NCI-H2107 treated with DMSO at 0.1 percent for 48 hours (cell line): Measurements from ENCODE around the gene HDDC3.
"Not testable (repeated sequence)": the region's sequence is repeated elsewhere in the genome, so short reads cannot be mapped to it uniquely, and the experiment has no call there.

Source experiments
- DNase-seq: peaks from one replicate; lab custom pipeline; 2025; ENCODE audit not compliant: unreplicated experiment; lab: John Stamatoyannopoulos, UW

HDDC3 gene

DNA sequence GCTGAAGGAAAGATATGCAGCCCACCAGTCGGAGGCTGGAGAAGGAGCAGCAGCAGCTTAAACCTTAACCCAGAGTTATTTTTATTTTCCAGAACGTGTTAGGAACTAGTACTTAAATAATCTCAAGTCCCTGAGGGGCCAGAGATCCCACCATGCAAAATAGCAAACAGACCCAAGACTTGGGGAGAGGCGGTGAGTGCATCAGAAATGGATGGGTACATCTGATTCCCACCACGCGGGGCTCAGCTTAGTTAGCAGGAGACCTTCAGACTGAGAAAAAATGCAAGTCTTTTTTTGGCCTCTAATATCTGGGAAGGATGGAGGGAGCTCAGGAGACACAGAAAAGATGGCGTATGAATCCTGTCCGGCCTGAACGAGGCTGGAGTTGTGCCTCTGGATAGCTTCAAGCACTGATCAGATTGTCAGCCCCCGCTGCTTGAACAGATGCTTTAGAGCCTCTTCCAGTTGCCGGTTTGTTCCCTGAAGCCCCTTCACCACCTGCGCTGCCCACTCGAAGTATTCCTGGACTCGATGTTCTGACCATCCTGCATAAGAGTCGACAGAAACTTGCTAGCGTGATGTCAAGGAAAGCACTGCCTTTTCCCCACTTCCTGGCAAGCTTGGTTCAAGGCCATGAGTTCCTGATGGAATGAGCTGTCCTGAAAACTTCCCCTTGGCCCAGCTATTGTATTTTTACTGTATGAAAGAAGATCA lies 1.3 kb downstream of the HDDC3 start:
- DNase-seq = no peak

DNA sequence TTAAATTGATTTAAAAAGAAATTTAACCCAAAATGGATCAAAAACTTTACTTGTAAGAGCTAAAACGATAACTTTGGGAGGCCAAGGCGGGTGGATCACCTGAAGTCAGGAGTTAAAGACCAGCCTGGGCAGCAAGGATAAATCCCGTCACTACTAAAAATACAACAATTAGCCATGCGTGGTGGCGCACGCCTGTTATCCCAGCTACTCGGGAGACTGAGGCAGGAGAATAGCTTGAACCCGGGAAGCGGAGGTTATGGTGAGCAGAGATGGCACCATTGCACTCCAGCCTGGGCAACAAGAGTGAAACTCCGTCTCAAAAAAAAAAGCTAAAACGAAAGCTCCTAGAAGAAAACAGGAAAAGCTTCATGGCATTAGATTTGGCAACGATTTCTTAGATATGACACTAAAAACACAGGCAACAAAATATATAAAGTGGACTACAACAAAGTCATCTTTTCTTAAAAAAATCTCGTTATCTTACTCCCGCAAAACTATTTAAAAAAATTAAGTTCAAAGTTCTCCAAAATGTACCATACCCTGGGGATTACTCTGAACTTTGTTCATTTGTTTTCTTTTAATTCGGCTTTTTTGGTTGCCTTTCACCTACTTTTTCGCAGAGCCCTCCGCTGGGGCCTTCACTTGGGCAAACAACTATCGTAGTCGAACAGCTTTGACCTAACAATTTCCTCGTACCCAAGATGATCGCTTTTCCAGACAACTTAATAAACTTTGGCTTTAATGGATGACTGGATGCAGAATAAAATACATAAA lies 2.9 kb downstream of the HDDC3 start:
- no peak for DNase-seq

DNA sequence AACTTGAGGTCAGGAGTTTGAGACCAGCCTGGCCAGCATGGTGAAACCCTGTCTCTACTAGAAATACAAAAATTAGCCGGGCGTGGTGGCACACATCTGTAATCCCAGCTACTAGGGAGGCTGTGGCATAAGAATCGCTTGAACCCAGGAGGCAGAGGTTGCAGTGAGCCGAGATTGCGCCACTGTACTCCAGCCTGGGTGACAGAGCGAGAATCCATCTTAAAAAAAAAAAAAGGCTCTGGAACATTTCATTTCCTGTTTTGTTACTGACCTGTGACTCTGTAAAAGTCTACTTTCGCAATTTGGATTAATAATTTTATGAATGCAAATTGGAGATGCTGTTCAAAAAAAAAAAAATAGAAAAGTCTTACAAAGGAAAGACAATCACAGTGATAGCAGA lies 4.2 kb downstream of the HDDC3 start:
- DNase-seq = not testable (repeated sequence)

DNA sequence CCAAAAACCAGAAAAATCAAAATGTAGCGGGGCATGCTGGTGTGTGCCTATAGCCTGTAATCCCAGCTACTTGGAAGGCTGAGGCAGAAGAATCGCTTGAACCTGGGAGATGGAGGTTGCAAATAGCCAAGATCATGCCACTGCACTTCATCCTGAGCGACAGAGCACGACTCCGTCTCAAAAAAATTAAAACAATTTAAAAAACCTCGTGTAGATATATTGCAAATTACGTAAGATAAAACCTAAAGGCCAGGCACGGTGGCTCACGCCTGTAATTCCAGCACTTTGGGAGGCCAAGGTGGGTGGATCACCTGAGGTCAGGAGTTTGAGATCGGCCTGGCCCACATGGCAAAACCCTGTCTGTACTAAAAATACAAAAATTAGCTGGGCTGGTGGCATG lies 5.6 kb downstream of the HDDC3 start:
- DNase-seq = not testable (repeated sequence)

DNA sequence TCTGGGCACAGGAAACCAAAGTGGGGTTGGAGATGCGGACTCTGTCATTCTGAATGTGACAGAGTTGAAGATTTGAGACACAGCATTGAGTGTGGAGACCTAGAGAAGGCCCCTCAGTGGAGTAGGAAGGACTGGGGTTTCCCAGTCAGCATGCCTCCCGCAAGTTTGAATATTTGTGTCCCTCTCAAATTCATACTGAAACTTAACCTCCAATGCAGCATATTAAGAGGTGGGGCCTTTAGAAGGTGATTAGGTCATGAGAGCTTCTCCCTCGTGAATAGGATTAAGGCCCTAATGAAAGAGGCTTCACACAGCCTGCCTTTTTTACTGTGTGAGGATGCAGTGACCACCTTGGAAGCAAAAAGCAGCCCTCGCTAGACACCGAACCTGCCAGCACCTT lies 8.0 kb downstream of the HDDC3 start:
- DNase-seq = no peak

DNA sequence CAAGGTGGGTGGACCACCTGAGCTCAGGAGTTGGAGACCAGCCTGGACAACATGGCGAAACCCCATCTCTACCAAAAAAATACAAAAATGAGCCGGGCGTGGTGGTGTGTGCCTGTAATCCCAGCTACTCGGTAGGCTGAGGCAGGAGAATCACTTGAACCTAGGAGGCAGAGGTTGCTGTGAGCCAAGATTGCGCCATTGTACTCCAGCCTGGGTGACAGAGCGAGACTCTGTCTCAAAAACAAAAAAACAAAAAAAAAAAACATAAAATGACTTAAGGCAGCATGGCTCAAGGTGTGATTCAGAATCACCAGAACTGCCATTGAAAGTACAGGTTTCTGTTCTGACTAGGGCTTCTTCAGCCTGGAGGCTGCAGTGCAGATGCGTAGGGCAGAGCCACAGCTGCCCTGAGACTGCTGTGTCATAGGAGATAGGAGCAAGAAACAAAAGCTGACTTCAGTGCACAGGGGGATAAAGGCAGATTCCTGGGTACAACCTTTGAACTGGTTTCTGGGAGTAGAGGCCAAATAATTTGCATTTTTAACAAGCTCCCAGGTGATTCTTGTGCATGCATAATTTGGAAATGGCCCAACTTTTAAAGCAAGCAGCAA lies 9.5 kb downstream of the HDDC3 start:
- not testable (repeated sequence) for DNase-seq

DNA sequence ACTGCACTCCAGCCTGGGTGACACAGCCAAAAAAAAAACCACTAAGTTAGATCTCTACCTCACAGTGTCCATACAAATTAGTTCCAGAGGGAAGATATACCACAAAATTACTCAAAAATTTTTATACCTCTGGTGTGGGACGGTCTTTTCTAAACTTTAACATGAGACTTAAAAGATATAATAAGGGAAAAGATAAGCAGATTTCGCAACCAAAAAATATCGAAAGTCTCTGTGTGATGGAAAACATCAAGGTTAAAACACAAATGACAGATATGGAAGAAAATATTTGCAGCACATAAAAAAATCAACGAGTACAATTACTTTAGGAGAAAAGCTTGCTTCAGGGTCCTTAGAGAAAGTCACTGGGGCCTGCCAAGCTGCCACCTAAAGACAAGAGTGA lies 10.5 kb downstream of the HDDC3 start:
- no peak for DNase-seq

DNA sequence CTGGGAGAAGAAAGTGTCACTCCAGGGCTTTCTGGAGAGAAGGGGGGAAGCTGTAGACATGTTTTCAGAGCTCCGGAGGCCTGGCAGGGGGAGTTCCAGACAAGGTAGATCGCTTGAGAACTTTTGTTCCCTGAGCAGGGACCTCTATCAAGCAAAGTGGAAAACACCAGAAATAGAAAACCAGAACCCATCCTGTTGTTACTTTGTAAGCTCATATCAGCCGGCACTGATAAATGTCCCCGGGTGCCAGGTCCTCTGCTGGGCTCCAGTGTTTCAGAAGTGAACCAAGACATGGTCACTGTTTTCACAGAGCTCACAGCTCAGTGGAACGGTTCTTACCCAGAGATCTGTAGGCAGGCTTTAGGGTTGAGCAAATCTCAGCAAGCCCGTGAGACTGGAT lies 13.5 kb downstream of the HDDC3 start:
- no peak for DNase-seq

DNA sequence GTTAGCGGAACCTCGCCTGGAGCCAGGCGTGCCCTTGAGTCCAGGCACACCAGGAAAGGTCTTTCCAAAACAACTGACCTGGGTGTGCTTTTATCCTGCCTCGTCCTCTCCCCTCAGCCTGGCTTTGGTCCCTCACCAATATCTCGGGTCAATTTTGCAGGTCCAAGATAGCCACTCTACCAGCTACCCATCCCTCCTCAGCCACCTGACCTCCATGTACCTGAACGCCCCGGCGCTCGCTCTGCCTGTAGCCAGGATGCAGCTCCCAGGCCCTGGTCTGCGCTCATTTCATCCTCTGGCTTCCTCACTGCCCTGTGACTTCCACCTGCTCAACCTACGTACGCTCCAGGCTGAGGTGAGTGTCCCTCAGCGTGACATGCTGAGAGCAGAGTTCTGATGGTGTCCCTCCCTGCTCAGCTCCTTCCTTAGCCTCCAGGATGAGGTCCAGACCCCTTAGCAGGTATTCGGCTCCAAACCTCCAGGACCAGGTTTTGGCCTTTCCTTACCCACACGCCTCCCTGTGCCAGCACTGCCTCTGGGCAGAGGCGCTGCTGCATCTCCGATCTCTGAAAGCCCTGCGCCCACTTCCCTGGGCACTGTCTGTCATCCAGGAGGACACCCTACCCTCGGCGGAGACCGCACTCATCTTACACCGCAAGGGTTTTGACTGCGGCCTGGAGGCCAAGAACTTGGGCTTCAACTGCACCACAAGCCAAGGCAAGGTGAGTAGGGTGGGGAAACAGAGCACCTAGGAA lies 14.1 kb downstream of the HDDC3 start:
- no peak for DNase-seq

DNA sequence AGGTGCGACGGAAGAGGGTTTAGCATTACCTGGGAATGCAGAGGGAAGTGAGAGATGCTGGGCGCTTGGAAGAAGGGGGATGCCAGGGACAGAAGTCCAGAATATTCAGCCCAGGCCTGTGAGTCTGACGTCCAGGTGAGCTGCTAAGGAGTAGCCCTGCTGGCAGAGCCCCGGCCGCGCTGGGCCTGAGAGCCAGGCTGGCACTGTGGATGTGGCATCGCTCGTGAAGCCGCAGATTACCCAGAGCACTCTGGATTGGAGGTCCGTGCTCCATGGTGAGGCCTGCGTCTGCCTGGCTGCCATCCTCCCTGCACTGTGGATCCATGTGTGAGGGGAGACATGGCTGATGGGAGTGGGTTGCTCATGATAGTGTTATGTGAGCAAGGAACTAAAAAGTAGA lies 14.8 kb downstream of the HDDC3 start:
- no peak for DNase-seq

DNA sequence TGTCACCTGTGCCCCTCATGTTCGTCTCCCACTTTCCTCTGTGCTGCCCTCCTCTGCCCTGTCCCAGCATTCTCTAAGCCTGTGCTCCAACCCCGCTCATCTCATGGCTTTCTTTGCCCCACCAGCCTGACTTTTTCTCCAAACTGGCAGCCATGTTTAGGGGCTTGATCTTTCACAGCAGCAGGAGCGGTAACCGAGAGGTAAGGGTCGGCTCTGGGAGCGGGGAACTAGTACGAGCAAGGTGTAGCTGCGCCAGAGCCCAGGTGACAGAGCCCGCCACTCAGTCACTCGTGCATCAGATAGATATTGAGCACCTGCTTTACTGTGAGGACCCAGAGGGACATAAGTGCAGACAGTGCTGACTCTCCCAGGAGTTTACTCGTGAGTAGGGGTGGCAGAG lies 15.9 kb downstream of the HDDC3 start:
- no peak for DNase-seq

DNA sequence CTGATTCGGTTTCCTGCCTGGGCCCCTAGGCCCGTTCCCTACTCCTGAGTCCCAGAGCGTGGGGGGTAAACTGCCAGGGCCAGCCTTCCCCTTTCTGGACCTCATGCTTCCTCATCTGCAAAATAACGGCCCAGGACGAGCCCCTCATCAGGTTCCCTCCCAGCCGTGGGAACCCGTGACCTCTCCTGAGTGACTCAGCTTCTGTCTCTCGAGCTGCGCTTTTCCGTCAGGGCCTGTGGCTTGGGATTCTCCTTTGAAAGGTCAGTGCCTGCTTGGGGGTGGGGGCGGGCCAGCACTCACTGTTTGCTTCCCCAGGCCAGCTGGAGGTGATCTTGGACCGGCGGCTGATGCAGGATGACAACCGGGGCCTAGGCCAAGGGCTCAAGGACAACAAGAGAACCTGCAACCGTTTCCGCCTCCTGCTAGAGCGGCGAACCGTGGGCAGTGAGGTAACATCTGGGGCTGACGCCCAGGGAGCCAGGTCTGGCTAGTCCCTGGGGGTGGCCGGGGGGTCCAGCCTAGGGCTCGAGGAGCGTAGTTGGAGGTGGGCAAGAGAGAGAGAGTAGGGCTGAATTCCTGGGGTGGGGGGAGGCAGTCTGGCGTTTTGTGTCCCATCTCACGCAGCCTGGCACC lies 16.4 kb downstream of the HDDC3 start:
- no peak for DNase-seq

DNA sequence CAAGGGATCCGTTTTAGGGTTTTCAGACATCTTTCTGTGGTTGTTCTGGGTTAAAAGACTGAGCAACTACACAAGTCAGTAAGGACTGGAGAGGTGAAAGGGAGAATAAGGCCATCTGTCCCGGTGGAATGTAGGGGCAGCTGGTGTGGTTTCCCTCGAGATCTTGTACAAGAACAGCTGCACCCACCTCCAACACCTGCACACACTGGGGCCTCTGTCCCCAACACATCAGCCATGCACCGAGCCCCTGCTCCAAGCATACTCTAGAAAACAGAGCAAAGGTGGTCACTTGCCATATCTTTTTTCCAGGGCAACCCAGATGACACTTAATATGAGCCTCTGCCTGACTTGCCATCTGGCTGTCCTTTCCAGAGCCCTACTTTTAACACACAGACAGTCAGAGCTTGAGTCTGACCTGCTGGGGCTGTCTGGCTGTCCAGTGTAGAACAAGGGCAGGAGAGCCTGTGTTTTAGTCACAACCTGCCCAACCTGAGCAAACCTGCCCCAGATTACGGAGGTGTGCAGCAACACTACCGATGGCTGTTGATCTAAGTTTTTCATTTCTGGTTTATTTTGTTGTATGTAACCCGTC lies 17.0 kb downstream of the HDDC3 start:
- no peak for DNase-seq

DNA sequence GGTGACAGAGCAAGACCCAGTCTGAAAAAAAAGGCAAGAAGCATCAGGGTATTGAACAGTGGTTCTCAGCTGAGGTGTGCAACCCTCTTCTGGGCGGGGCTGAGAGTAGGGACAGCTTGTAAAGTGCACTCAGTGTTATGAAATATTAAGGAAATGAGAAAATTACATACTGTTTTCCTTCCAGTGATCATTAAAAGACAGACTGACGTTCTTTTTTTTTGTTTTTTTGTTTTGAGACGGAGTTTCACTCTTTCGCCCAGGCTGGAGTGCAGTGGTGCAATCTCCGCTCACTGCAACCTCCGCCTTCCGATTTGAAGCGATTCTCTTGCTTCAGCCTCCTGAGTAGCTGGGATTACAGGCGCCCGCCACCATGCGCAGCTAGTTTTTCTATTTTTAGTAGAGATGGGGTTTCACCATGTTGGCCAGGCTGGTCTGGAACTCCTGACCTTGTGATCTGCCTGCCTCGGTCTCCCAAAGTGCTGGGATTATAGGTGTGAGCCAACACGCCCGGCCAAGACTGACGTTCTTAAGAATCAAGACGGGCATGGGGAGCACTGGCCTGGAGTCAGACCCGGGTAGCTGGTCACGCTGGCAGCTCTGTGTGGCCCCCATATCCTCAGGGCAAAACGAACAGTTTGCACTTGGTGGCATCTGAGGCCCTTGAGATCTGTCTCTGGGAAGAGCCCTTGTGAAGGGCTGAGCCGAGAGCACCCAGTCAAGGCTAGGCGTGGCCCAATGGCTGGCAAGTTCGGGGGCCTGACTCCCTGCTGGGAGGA lies 17.9 kb downstream of the HDDC3 start:
- DNase-seq = no peak

DNA sequence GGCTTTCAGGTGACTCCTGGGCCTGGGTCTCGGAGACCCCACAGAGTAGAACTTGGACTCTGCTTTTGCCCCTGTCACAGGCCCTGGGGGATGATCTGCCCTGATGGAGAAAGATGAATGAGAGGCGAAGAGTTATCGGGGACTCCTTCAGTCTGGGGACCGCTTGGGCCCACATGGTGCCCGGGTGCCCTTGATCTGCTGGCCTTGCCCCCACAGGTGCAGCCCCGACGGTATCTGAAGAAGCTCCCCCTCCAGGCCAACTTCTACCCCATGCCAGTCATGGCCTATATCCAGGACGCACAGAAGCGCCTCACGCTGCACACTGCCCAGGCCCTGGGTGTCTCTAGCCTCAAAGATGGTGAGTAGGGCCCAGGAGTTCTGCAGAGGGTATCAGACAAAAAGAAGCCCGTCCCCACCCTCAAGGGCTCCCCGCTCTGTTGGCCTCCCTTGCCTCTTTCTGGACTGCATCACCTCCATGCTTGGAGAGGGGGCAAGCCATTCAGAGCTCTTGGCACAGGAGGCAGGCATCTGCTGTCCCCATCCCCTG lies 18.9 kb downstream of the HDDC3 start:
- DNase-seq = no peak

DNA sequence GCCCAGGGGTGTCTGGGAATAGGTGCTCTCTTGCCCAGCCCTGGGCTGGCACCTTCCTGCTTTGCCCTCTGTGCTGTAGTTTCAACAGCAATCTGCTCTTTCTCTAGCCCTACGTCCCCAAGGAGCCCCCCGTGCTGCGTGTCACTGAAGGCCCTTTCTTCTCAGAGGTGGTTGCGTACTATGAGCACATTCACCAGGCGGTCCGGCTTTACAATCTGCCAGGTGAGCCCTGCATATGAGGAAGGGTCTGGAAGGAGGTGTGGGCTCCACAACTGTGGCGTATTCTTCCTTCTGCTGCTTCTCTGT lies 19.6 kb downstream of the HDDC3 start:
- DNase-seq = no peak

DNA sequence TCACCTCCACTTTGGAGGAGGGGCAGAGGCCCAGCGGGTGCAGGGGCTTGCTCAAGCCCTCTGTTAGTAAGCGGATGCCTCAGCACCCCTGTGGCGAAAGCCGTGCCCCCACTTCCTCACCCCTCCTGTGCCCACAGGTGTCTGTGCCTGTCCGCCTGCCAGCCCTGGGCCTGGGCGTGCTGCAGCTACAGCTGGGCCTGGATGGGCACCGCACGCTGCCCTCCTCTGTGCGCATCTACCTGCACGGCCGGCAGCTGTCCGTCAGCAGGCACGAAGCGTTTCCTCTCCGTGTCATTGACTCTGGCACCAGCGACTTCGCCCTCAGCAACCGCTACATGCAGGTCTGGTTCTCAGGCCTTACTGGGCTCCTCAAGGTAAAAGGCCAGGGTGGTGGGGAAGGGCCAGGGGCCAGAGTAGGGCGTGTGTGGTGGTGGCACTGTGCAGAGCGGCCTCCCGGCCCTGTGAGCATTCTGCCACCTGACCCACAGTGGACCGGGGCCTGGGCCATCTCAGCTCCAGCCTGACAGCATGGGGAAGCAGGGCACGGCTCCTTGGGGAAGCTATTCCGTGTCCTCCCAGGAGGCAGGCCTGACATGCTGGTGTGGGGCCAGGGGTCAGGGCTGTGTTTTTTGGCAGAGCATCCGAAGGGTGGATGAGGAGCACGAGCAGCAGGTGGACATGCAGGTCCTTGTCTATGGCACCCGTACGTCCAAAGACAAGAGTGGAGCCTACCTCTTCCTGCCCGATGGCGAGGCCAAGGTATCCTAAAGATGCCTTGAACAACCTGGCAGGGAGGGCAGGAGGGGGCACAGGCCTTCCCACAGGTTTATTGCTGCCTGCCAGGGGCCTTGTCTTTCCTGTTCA lies 20.2 kb downstream of the HDDC3 start:
- no peak for DNase-seq

DNA sequence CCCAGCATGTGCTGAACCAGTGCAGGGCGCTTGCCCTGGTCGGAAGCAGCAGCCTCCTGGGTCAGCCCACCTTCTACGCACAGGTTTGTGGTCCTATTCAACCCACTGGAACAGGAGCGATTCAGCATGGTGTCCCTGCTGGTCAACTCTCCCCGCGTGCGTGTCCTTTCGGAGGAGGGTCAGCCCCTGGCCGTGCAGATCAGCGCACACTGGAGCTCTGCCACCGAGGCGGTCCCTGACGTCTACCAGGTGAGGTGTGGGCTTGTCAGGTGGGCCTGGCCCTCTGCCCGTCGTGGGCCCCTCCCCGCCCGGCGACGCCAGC lies 21.1 kb downstream of the HDDC3 start:
- DNase-seq = no peak
